HS-5 (cell line): Measurements from ENCODE around the gene TSPO.

Experiments
- DNase-seq: peaks from one replicate; pipeline ENCODE4 v3.0.0-alpha.2; 2012; ENCODE audit warnings: low read depth

Gene TSPO

DNA sequence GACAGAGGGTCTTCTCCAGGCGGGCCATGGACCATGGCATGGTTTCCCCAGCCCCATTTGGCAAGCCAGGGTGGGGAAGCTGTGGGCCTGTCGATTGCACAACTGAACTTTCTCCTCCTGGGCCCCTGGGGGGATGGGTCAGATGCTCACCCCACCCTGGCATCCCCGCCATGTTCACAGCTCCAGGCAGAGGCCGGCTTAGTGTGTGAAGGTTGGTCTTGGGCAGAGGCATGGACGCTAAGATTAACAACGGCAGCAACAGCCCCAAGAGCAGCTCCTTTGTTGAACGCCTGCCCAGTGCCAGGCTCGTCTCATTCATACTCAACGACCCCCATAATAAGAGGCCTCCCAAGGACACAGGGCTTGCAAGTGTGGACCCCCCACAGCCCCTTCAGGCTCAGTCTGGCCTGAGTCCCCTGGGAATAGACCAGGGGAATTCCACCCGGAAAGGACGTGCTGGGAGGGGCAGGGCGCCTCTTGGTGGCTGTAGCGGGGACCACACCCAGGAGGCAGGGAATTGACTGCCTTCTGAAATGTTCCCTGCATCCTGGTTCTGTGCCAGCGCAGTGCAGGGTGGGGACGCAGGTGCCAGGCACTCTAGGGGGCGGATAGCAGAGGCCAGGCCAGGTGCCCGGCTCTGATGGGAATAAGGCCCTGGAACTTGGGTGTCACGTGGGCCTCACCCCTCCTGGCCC lies 8.3 kb downstream of the TSPO start:
- no peak for DNase-seq

DNA sequence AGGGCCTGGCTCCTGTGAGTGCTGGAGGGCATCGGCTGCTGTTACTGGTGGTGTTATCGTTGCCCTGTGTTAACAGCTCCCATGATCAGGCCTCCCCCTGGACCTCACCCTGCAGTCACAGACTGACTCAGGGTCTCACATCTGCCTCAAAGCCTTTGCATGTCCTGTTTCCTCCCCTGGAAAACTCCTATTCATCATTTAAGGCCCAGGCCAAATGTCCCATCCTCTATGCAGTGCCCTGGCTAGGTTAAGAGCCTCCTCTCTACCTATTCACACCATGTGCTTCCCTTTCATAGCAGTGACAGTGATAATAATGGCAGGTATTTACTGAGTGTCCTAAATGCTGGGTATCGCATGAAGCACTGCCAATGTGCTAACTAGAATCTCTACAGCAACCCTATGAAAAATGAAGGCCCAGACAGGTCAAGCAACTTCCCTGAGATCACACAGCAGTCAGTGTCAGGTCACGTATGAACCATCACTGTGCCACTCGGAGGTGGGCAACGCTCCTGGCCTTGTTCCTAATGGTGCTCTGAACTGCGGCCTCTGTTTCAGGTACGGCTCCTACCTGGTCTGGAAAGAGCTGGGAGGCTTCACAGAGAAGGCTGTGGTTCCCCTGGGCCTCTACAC lies 9.3 kb downstream of the TSPO start:
- DNase-seq: no peak

DNA sequence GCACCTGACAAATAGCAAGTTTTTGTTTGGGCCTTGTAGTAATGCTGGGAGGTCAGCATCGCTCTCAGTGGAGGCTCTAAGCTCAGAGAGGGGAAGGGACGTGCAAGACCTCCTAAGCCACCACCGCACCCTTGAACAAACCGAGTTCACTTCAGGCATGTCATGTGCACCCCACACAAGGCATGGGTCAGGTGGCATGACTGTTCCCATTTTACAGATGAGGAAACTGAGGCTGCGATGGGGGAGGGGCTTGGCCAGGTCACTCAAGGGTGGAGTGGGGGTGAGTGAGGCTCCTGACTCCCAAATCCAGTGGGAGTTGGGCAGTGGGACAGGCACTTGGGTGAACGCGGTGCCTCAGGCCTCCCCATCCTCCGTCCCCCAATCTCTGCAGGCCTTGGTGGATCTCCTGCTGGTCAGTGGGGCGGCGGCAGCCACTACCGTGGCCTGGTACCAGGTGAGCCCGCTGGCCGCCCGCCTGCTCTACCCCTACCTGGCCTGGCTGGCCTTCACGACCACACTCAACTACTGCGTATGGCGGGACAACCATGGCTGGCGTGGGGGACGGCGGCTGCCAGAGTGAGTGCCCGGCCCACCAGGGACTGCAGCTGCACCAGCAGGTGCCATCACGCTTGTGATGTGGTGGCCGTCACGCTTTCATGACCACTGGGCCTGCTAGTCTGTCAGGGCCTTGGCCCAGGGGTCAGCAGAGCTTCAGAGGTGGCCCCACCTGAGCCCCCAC lies 11.2 kb downstream of the TSPO start:
- no peak for DNase-seq

DNA sequence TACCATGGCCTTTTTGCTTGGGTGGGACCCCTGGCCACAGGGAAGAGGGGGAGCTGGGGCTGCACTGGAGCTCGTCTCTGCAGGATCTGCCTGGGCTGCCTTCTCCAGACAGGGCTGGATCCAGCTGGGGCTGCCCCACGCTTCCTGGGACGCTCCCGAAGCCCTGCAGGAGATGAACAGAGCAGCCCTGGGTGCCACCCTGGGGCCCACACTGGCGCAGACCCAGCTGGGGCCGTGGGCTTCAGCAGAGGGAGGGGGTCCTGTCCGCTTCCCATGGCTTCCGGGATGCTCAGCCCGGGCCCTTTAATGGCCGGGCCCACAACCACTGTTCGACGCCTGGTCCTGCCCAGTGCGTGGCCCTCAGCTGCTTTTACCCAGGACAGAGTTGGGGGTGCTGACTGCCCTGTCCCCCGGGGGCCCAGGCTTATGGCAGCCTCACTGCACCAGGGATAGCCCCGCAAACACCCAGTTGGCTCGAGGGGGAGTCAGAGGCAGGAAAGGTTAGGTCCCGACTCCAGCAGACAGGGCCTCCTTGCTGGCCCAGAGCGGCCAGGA lies 12.0 kb downstream of the TSPO start:
- DNase-seq: no peak

DNA sequence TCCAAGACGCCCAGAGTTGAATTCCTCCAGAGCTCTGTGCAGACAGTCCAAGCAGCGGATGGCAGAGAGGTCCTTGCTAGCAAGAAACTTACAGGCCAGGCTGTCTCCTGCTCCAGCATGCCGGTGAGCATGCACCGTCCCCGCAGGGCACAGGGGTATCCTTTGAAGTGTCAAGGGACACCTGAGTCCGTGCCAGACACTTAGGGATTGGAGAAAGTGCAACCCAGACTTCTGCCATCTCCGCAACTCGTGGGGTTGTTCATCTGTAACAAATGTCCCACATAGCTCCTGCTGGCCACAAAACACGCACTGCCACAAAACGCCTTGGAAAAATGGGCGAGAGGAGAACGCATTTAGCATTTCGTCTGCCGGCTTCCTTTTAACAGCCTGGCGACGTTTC lies 13.3 kb downstream of the TSPO start:
- DNase-seq: no peak

DNA sequence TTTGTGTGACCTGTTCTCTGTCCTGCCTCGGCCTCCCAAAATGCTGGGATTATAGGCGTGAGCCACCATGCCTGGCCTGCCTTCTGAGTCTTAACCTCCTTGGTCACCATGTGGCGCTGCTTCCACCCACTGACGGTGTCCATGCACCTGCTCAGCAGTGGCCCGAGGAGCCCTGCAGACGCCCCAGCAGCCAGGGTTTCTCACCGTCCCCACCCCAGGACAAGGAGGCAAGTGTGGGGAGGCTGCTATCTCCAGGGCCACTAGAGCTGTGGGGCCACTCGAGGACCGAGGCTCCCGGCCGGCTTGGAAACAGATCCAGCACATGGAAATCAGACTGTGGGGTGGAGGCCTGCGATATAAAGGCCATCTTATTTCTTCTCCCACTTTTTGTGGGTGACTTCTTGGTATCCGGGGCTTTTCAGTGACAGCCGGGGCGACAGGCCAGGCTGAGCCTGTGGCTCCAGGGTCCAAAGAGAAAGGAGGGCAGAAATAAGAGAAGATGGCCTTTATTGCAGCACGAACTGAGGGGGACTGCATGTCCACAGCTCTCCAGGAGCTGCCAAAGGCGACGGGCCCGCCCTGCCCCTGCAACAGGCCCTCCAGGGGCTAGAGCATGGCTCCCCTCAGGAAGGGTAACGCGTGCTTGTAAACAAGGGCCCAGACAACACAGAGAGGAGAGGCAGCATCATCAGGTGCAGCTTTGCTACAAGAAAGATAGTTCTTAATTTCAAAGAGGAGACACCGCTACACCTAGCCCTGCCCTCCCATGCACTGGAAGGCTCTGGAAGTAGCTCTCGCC lies 15.0 kb downstream of the TSPO start:
- no peak for DNase-seq

DNA sequence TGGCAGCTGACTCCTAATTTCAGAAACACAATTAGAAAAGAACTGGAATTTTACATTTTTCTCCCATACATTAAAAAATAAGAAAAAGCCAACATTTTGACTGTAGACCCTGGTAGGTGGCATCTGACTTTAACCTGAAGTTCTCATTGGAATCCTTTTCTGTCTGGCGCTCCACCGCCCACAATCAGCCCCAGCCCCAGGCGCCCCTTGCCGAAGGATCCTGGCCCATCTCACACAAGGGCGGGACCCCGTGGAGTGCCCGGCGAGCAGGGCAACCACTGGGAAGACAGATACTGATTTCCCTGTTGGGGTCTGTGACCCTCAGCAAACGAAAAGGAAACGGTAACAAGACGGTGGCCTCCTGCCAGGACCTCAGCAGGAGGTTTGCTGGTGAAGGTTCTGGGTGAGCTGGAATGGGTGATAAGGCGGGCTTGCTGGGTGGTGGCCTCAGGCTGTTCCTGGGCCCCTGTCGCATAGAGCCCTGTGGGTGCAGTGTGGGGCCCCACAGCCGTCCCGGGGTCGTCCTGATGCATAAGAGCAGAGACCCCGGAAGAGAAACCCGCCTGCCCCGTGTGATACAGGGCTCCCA lies 15.7 kb downstream of the TSPO start:
- DNase-seq: no peak

DNA sequence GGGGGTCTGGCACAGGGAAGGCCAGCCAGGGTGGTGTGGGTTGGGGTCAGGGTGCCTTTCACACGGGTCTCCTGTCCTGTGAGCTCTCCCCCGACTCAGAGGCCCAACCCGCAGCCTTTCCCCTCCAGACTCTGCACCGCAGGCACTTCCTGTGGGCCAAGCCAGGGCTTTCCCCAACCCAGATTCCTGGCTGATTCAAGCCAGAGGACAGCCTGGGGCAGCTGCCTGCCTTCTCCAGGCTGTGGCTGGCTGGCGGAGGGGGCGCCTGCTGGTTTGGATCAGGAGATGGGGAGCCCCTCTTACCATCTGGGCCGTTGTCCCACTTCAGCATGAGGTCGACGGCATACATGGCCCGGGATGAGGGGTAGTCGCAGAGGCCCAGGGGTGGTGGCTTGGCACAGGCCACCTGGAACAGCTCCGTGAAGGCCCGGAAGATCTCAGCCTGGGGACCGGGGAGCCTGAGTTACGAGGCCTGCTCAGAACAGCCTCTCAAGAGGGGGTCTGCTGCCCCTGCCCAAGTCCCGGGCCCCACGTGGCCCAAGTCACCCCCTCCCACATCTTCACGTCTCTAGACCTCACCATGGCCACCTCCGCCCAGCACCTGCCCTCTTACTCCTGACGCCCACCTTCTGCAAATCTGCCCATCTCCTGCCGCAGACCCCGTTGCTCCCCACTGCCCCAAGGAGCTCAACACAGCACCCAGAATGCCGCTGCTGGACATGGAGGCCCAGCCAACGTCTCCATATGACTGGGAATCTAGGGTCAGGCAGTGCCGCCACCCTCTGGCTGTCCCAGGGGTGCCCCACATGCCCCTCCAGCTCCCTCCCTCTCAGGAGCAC lies 17.3 kb downstream of the TSPO start:
- DNase-seq: no peak

DNA sequence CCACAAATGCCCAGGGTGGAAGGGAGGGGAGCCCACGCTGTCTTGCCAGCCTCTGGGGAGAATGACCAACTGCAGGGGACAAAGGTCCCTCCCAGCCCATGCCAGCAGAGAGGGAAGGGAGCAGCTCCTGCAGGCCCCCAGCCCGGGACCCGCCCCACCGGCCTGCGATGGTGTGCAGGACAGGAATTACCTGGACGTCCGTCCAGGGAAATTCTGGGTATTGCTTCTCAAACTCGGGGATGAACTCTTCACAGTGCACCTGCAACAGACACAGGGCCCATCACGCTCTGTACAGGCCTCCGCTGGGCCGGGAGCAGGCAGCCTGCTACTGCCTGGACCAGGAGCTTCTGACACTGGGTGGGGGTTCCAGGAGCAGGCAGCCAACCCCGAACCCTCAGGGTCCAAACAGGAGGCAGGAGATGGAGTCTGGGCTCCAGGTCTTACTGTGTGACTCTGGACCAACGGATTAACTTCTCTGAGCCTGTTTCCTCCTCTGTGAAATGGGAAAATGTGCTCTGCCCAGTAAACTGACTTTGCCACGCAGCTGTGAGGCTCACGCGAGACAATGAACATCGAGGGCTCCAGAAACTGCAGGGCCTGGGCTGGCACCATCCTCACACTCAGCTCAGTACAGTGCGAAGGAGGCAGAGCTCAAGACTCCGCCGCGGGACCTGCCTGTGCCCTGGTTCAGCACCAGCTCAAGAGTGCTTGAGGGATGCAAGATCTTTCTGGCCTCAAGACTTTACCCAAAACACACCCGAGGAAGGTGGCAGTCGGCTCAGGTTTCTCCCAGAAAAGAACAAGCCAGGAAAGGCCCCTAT lies 18.2 kb downstream of the TSPO start:
- DNase-seq: no peak

DNA sequence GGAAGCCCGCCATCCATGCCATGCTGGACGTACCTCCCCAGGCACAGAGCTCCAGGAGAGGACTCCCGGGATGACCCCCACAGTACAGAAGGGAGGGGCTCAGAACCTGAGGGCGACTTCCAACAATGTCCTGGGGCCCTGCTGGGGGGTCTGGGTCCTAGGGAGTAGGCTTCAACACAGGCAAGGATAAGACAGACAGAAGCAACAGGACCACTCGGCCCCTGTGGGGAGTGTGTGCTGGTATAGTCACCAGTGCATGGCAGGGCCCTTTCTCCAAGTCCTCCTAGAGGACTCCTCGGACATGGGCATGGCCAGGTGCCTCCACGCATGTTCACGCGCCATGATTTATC lies 18.7 kb downstream of the TSPO start:
- DNase-seq: no peak

DNA sequence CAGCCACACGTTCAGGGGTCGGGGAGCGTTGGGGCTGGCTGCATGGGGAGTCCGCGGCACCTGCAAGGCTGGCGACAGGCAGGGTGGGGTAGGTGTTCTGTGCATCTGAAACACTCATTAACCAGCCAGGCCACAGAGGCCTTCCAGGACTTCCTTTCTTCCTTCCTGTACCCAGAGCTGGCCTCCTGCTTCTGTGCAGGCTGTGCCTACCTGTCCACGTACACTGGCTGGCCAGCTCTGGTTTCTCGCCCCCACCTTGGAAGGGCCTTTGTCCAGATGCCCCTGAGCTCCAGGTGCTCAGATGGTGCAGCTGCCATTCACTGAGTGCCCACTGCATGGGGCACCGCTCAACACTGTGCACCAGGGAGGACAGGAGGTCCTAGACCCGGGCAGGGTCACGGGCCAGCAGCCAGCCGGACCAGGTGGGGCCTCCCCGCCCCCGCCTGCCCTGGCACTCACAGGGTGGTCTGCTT lies 19.7 kb downstream of the TSPO start:
- no peak for DNase-seq

DNA sequence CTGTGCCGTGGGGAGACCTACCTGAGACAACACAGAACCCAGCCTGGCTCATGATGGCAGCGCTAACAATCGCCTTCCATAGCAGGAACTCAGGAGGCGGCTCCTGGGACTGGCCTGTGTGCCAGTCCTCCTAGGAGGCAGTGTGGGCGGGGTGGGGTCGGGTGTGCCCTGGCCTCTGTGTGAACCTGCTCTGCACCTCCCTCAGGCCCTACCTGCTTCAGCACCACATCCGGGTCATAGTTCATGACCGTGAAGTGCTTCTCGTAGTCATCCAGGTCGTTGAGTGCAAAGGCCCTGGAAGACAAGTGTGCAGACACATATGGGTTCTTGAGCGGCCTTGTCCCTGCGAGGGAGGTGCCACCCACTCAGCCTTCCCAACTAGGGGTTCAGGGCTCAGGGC lies 20.2 kb downstream of the TSPO start:
- DNase-seq: no peak

DNA sequence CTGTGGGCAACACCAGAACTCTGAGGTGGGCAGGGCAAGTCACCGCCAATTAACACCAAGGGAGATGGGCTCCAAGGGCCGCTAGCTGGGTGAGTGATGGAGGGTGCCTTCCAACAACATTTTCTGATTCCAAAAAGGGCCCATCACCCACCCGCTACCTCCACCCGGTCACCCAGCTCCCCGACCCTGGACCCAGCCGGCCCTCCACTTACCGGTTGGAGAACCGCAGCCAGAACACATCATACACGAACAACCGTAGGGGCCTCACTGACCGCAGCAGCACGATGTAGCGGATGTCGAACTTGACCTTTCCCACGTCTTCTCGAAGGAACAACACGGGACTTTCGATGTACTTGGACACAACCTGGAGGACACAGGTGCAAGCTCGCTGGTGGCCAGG lies 20.8 kb downstream of the TSPO start:
- no peak for DNase-seq

DNA sequence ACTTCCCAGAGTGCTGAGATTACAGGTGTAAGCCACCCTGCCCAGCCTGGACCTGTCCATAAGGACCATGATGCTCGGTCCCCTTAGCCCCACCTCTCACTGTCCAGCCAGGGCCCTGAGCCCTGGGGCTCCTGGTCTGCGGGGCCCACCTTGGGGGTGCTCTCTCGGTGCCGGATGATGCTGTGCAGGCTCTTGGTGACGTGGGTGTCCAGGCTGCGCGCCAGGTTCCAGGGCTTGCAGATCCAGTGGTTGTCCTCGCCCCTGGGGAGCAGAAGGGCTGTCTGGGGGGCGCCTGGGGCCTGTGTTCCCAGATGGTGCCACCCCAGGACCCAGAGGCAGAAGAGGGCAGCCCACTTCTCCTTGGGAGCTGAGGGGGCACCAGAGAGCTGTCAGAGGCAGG lies 22.2 kb downstream of the TSPO start:
- DNase-seq: no peak

DNA sequence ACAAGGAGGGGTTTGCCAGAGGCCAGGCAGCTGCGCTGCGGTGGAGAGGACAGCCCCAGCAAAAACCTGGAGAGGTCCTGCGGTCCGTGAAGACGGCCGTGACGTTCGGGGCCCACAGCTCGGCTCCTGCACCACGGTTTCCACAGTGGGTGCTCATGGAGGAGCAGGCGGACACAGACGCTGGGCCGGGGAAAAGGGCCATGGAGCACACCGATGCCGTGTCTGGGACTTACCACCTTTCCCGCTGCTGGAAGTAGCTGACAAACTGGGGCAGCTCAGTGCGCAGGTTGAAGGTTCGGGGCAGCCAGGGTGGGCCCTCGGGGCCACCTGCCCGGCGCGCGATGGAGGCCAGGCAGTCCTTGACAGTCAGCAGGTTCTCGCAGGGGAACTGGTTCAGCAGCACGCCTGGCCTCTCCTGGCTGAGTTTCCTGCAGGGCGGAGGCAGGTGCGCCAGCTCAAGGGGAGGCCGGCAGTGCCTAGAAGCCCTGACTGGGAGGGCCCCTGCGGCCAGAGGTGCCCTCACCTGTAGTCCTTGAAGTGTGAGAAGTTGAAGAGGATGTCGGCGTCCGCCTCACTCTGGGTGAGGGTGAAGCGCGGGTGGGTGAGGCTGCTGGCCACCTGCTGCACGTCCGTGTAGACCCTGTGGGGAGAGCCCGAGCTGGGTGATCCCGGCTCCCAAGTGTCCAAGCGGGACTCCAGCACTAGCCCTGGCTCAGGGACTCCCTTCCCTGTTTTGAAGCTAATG lies 22.8 kb downstream of the TSPO start:
- no peak for DNase-seq

DNA sequence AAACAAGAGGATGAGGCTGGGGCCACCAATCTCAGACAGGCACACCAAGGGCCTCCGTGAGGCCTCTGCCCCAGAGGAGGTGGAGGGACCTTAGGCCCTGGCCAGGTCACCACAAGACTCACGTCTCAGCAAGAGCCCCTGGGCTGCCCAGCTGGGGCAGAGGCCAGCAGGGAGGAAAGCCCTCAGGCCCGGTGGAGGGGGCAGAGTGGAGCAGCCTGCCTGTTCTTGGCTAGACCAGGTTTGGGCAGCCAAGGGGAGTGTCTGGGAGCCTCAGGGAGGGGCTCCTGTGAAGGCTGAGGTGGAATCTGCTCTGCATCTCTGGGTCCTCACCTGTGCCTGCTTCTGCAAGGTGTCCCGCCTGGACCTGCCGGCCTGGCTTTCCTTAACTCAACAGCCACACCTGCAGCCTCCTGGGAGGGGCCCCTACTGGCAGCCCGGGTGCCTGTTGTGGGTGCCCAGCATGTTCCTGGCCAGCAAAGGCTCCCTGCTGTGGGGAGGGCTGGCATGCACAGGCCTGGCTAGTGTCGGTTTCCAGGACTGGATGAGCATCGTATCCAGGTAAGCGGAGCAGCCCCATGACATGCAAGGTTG lies 23.7 kb downstream of the TSPO start:
- DNase-seq: no peak

DNA sequence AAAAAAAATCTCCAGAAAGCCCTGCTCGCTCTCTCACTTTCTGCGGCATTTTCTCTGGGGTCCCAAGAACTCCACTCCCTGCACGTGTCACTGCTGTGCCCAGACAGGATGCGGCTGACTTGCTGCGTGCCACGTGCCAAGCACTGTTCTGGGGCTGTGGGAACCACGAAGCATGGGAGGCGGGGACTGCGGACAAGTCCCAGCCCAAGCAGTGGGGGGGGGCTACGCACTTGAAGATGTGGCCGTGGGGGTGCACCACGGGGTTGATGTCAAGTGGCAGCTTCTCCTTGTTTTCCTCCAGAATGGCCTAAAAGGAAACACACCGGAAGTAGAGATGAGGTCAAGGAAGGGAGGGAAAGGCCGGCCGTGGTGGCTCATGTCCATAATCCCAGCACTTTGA lies 24.7 kb downstream of the TSPO start:
- DNase-seq: no peak

DNA sequence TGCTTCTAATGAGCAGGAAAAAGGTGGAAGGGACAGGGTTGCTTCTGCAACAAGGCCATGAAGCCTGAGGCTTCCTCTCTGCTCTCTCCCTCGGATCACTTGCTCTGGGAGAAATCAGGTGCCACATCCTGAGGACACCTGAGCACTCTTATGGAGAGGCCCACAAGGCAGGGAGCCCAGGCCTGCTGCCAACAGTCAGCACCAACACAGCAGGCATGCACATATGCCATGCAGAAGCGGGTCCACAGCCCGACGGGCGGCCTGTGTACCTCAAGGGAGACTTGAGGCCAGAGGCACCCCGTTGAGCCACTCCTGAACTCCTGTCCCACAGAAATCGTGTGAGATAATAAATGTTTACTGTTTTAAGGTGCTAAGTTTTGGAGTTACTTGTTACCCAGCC lies 26.1 kb downstream of the TSPO start:
- no peak for DNase-seq
